Osteoblast (primary cell): Measurements from ENCODE around the gene CEND1. TPM values are rescaled to one million over a fixed set of nuclear protein-coding genes. Genes with fewer than 3 reads are reported as not detected.

Experiments used
- DNase-seq: peaks from one replicate; pipeline ENCODE4 v3.0.0; 2011; ENCODE audit warnings: low spot score, mixed read lengths; ENCODE audit not compliant: insufficient read length; ENCODE audit errors: missing footprints
- H2AFZ ChIP-seq: 2 replicates; pipeline ENCODE4 v1.6.0; 2011; ENCODE audit warnings: mild to moderate bottlenecking, low read length
- H3K27ac ChIP-seq: 2 replicates; pipeline ENCODE4 v1.5.1; 2011; ENCODE audit warnings: mild to moderate bottlenecking, low read depth, low read length, moderate library complexity
- H3K27me3 ChIP-seq: 2 replicates; pipeline ENCODE4 v1.6.0; 2012; ENCODE audit warnings: mild to moderate bottlenecking, control low read depth, inconsistent platforms, low read length, moderate library complexity; ENCODE audit not compliant: insufficient read depth
- H3K36me3 ChIP-seq: 2 replicates; pipeline ENCODE4 v1.5.1; 2011; ENCODE audit warnings: mild to moderate bottlenecking, low read length, control low read depth, moderate library complexity; ENCODE audit not compliant: insufficient read depth
- H3K4me1 ChIP-seq: 2 replicates; pipeline ENCODE4 v1.5.1; 2011; ENCODE audit warnings: mild to moderate bottlenecking, low read length, control low read depth, moderate library complexity; ENCODE audit not compliant: insufficient read depth
- H3K4me2 ChIP-seq: 2 replicates; pipeline ENCODE4 v1.6.0; 2011; ENCODE audit warnings: mild to moderate bottlenecking, low read length; ENCODE audit not compliant: insufficient read depth
- H3K4me3 ChIP-seq: fragments of 200-600 bp; sonication (generic); 3 replicates; pipeline ENCODE4 v1.5.1; 2012; ENCODE audit warnings: mild to moderate bottlenecking, low read length, inconsistent platforms; ENCODE audit not compliant: insufficient read depth
- H3K79me2 ChIP-seq: 2 replicates; pipeline ENCODE4 v1.6.0; 2012; ENCODE audit warnings: mild to moderate bottlenecking, low read length, control low read depth, inconsistent platforms; ENCODE audit not compliant: insufficient read depth
- H3K9me3 ChIP-seq: 2 replicates; pipeline ENCODE4 v1.5.1; 2011; ENCODE audit warnings: low read depth, low read length, control low read depth
- H4K20me1 ChIP-seq: 2 replicates; pipeline ENCODE4 v1.6.0; 2012; ENCODE audit warnings: mild to moderate bottlenecking, low read length, control low read depth; ENCODE audit not compliant: insufficient read depth
- total RNA-seq: library from RNA; depleted of rRNA; stranded (reverse); fragments of >200 nt; gene quantifications from 2 replicates; pipeline ENCODE4 v1.2.3, GENCODE V29; 2012
- TF ChIP-seq, protein P1 (sequence below): IDR thresholded peaks from 2 replicates; pipeline ENCODE4 v1.5.1; 2011; ENCODE audit warnings: mild to moderate bottlenecking, low read depth, low read length, moderate library complexity; ENCODE audit errors: extremely low read depth

Gene CEND1
- total RNA-seq, 1 donor: not detected

DNA sequence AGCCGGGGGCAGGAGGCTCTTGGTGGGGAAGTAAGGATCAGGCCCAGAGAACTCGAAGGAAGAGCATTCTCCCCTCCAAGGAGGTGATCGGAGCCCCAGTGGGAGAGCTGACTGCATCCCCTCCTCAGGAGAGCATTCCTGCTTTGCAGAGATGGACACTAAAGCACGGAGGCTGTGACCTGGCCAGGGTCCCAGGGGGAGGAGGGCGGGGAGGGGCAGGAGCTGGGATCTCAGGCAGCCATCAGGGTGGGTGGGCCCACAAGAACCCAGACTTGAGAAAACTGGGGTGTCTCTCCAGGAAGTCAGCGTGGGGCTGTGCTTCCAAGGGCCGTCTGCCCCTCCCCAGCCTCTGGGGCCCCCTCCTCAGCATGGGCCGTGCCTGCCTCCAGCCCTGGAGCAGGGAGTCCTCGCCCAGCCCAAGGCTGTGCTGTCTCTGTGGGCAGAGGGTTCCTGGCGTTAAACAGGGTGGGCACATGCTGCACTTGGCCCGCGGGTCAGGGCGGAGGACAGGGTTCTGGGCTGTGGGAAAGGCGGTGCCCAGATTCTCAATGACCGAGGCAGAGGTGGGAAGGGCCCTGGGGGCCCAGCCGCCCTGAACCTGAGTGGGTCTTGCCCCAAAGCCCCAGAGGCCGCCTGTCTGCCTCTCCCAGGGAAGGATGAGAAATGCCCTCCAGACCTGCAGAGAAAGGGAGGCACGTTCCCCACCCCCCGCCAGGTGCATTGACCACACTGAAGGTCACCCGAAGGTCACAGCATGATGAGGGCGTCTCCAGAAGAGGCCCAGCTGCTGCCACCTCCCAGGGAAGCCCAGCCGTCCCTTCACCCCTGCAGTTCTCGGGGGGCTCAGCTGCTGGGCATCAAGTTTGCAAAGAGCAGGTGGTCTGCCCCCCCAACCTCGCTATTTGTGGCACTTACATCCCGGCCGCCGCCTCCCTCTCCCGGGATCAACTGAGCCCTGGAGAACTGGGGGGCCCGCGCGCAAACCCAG, 643 bp downstream of the CEND1 start:
- Histone ChIP-seq H4K20me1 (peaks cover 7% of the 10 kb centered on the region), H3K27ac (no peak overlapping the region), H3K4me2 (no peak overlapping the region), H3K79me2 (no peaks in the 10 kb centered on the region), H3K9me3 (no peaks in the 10 kb centered on the region), H3K27me3 (peaks cover 5% of the 10 kb centered on the region), H3K4me3 (no peak overlapping the region), H2AFZ (no peak overlapping the region), H3K4me1 (no peaks in the 10 kb centered on the region), H3K36me3 (no peaks in the 10 kb centered on the region)
- DNase-seq: no peak
- TF ChIP-seq, protein P1, sequence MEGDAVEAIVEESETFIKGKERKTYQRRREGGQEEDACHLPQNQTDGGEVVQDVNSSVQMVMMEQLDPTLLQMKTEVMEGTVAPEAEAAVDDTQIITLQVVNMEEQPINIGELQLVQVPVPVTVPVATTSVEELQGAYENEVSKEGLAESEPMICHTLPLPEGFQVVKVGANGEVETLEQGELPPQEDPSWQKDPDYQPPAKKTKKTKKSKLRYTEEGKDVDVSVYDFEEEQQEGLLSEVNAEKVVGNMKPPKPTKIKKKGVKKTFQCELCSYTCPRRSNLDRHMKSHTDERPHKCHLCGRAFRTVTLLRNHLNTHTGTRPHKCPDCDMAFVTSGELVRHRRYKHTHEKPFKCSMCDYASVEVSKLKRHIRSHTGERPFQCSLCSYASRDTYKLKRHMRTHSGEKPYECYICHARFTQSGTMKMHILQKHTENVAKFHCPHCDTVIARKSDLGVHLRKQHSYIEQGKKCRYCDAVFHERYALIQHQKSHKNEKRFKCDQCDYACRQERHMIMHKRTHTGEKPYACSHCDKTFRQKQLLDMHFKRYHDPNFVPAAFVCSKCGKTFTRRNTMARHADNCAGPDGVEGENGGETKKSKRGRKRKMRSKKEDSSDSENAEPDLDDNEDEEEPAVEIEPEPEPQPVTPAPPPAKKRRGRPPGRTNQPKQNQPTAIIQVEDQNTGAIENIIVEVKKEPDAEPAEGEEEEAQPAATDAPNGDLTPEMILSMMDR: no peak

DNA sequence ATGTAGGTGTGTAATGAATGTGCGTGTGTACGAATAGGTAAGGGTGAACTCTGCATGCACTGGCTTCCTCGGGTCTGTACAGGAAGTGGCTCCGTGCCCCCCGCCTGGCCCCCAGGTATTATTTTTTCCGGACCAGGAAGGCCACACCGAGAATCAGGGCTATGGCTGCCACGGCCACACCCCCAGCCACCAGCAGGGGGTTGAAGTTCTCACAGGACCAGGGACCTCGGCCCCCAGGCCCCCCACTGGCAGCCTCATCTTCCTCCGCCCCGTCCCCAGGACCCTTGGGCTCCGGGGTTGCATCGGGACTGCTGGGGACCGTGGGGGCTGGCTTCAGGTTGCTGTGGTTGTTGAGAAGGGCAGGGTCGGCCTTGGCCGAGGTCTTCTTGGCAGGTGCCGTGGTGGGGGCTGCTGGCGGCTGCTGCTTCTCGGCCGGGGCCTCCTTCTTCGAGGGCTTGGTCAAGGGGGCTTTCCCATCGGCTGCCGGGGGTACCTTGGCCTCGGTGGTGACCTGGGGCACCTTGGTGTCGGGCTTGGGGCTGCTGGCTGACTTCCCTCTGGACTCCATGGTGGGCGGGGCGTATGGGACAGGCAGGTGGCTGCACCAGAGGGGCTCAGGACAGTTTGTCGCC, 1.8 kb downstream of the CEND1 start:
- Histone ChIP-seq H3K79me2 (no peaks in the 10 kb centered on the region), H3K36me3 (no peaks in the 10 kb centered on the region), H4K20me1 (peaks cover 7% of the 10 kb centered on the region), H3K27me3 (peaks cover 5% of the 10 kb centered on the region), H2AFZ (no peak overlapping the region), H3K4me1 (peaks cover 6% of the 10 kb centered on the region), H3K27ac (no peak overlapping the region), H3K4me3 (no peak overlapping the region), H3K9me3 (no peaks in the 10 kb centered on the region), H3K4me2 (no peak overlapping the region)
- TF ChIP-seq, protein P1: no peak
- no peak for DNase-seq

DNA sequence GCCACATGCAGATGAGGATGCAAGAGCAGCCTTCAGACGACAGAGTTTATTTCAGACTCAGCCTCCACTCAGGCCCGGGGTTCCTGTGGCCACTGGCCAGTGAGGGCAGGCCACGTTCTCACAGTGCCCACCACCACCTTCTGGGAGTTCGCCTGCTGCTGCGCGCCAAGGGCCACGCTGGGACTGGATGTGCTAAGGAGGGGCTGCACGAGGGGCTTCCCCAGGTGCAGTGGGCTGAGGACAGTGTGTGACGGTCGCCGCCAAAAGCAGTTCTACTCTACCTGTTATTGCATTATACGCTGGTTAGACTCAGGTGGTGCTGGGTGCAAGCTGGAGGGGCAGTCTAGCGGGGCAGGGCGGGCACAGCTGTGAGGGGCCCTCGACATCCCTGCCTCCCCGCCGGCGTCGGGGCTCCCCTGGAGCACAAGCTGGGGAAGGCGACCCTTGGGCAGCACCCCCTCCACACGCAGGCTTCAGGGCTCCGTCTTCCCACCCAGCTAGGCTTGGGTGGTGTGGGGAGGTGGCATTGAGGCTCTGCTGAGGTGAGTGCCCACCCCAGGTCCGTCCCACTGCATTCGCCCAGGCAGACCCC, 2.7 kb downstream of the CEND1 start:
- Histone ChIP-seq H3K4me2 (no peak overlapping the region), H3K9me3 (no peaks in the 10 kb centered on the region), H4K20me1 (peaks cover 7% of the 10 kb centered on the region), H3K4me1 (peaks cover 6% of the 10 kb centered on the region), H3K79me2 (no peaks in the 10 kb centered on the region), H3K36me3 (no peaks in the 10 kb centered on the region), H3K4me3 (no peak overlapping the region), H3K27ac (no peak overlapping the region), H2AFZ (no peak overlapping the region), H3K27me3 (peaks cover 5% of the 10 kb centered on the region)
- TF ChIP-seq, protein P1: no peak
- no peak for DNase-seq
